ENCODE data around the gene PSMD9. TPM values are rescaled to one million over a fixed set of nuclear protein-coding genes. Genes with fewer than 3 reads are reported as not detected.

The PSMD9 gene
- total RNA-seq, 1 experiment from 2014 or later: 241 TPM

DNA sequence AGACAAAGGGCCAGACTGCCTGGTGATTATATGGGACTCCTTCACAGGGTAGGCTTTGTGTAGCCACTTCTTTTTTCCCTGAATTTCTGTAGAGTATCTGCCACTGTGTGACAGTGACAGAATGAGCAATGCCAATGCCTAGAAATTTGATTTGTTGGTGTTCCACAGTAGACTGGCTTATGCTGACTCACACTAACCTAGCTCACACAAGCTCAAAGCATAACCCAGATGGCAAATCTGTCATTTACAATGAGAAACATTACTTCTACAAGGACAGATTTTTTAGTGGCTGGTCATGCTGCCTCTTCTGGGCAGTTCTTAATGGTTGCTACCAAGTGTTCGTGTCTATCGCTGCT, 45.7 kb downstream of the PSMD9 start:
- Histone ChIP-seq H3K27ac (ENCODE audit: low read length) (no peak overlapping the region), H3F3A (ENCODE audit: low read length, unreplicated experiment) (no peaks in the 10 kb centered on the region), H3K79me2 (ENCODE audit: low read length) (no peaks in the 10 kb centered on the region), H3K9ac (ENCODE audit: low read length) (no peak overlapping the region), H3K9me2 (replicated peaks; ENCODE audit: low read length) (no peaks in the 10 kb centered on the region), H3K4me3 (ENCODE audit: low read length) (no peak overlapping the region), H4K20me1 (ENCODE audit: low read length) (no peaks in the 10 kb centered on the region), H3K27me3 (ENCODE audit: low read length) (no peaks in the 10 kb centered on the region), H2AFZ (ENCODE audit: low read length) (no peak overlapping the region), H3K4me1 (ENCODE audit: insufficient read depth, low read length) (no peaks in the 10 kb centered on the region), H3K9me3 (ENCODE audit: low read length) (no peaks in the 10 kb centered on the region), H3K36me3 (ENCODE audit: low read depth, low read length) (0 out of 2 replicates have a peak, but pooled peaks cover 3% of the 10 kb centered on the region), H3K4me2 (ENCODE audit: low read length) (no peak overlapping the region)
- ChIA-PET POLR2A (ENCODE audit: unreplicated experiment) (no interaction called here), CTCF (no interaction called here)
- no TSS peak for BruUV-seq (replicated peaks)
- ATAC-seq (no peak), DNase-seq (no peak)
- TF ChIP-seq CTCF (conservative IDR thresholded peaks at IDR 0.05; ENCODE audit: low read depth, low read length) (no peak), EZH2phosphoT487 (IDR thresholded peaks at IDR 0.05; ENCODE audit: borderline replicate concordance, low read length) (no peak), EZH2 (IDR thresholded peaks at IDR 0.05; ENCODE audit: low read length, unreplicated experiment) (no peak)
- intact Hi-C loops (cut with micrococcal nuclease): no loop called here

GRCh38 chr12:121937654-121938053, 49.1 kb downstream of the PSMD9 start:
- H3K9me2 ChIP-seq (replicated peaks; ENCODE audit: low read length): no peaks in the 10 kb centered on the region

GRCh38 chr12:121939186-121939585, 50.6 kb downstream of the PSMD9 start:
- Histone ChIP-seq H4K20me1 (ENCODE audit: low read length) (no peaks in the 10 kb centered on the region), H3K4me2 (ENCODE audit: low read length) (no peak overlapping the region), H3K9ac (ENCODE audit: low read length) (no peak overlapping the region), H2AFZ (ENCODE audit: low read length) (no peak overlapping the region), H3K36me3 (ENCODE audit: low read depth, low read length) (peaks cover under 1% of the 10 kb centered on the region; the same call in 1 of the 2 replicates), H3K79me2 (ENCODE audit: low read length) (no peaks in the 10 kb centered on the region), H3K4me3 (ENCODE audit: low read length) (no peak overlapping the region), H3K4me1 (ENCODE audit: insufficient read depth, low read length) (no peaks in the 10 kb centered on the region), H3K27me3 (ENCODE audit: low read length) (no peaks in the 10 kb centered on the region), H3K9me2 (replicated peaks; ENCODE audit: low read length) (no peaks in the 10 kb centered on the region), H3K9me3 (ENCODE audit: low read length) (no peaks in the 10 kb centered on the region), H3F3A (ENCODE audit: low read length, unreplicated experiment) (no peaks in the 10 kb centered on the region), H3K27ac (ENCODE audit: low read length) (no peak overlapping the region)
- BruUV-seq (replicated peaks): no TSS peak
- no peak for TF ChIP-seq EZH2 (IDR thresholded peaks at IDR 0.05; ENCODE audit: low read length, unreplicated experiment)
- TF ChIP-seq CTCF (conservative IDR thresholded peaks at IDR 0.05; ENCODE audit: low read depth, low read length): no peak
- TF ChIP-seq EZH2phosphoT487 (IDR thresholded peaks at IDR 0.05; ENCODE audit: borderline replicate concordance, low read length): no peak
- no peak for DNase-seq
- CTCF ChIA-PET: no interaction called here
- POLR2A ChIA-PET (ENCODE audit: unreplicated experiment): no interaction called here
- intact Hi-C loops (cut with micrococcal nuclease): no loop called here
- ATAC-seq: no peak

More at GRCh38 chr12:121937654-121938053, 49.1 kb downstream of the PSMD9 start:
- ChIA-PET POLR2A (ENCODE audit: unreplicated experiment) (no interaction called here), CTCF (no interaction called here)
- H3K36me3 ChIP-seq (ENCODE audit: low read depth, low read length): no peaks in the 10 kb centered on the region
- intact Hi-C loops (cut with micrococcal nuclease): no loop called here
- H3K9ac ChIP-seq (ENCODE audit: low read length): no peak overlapping the region
- H3K4me2 ChIP-seq (ENCODE audit: low read length): no peak overlapping the region
- BruUV-seq (replicated peaks): no TSS peak
- no peaks in the 10 kb centered on the region for H3K4me1 ChIP-seq (ENCODE audit: insufficient read depth, low read length)
- TF ChIP-seq EZH2 (IDR thresholded peaks at IDR 0.05; ENCODE audit: low read length, unreplicated experiment) (no peak), EZH2phosphoT487 (IDR thresholded peaks at IDR 0.05; ENCODE audit: borderline replicate concordance, low read length) (no peak), CTCF (conservative IDR thresholded peaks at IDR 0.05; ENCODE audit: low read depth, low read length) (no peak)
- no peak overlapping the region for H2AFZ ChIP-seq (ENCODE audit: low read length)
- no peak overlapping the region for H3K27ac ChIP-seq (ENCODE audit: low read length)
- ATAC-seq (no peak), DNase-seq (no peak)
- H4K20me1 ChIP-seq (ENCODE audit: low read length): no peaks in the 10 kb centered on the region
- H3K9me3 ChIP-seq (ENCODE audit: low read length): no peaks in the 10 kb centered on the region
- no peak overlapping the region for H3K4me3 ChIP-seq (ENCODE audit: low read length)
- H3K79me2 ChIP-seq (ENCODE audit: low read length): no peaks in the 10 kb centered on the region
- H3K27me3 ChIP-seq (ENCODE audit: low read length): no peaks in the 10 kb centered on the region
- no peaks in the 10 kb centered on the region for H3F3A ChIP-seq (ENCODE audit: low read length, unreplicated experiment)
